ENCODE data around the gene PLEKHG7. TPM values are rescaled to one million over a fixed set of nuclear protein-coding genes. Genes with fewer than 3 reads are reported as not detected.

PLEKHG7 gene
- total RNA-seq, 1 experiment from 2014 or later: not detected

DNA sequence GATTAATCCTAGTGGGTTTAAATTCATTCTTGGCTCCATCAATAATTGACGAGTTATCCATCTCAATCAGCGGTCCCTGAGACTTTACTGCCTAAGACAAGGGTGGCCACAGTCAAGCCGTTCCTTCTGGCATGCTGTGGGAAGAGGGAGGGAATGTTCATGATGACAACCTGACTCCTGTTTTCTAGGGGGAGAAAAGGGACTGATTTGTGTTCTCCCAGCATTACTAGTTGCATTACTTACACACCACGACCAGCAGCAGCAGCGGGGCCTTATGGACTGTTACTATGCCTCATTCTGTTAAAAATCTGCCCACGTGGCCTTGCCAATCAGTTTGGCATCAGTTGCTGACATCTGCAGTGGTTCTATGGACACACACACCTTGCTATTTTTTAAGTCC, 29.9 kb downstream of the PLEKHG7 start:
- no peak for ATAC-seq
- no TSS peak for BruUV-seq (replicated peaks)
- no peaks in the 10 kb centered on the region for H3K9me3 ChIP-seq (ENCODE audit: low read length)
- H3F3A ChIP-seq (ENCODE audit: low read length, unreplicated experiment): no peaks in the 10 kb centered on the region
- H3K4me3 ChIP-seq (ENCODE audit: low read length): no peak overlapping the region
- DNase-seq: no peak
- no peak overlapping the region for H3K27ac ChIP-seq (ENCODE audit: low read length)
- H3K9ac ChIP-seq (ENCODE audit: low read length): no peak overlapping the region
- H3K4me2 ChIP-seq (ENCODE audit: low read length): no peak overlapping the region
- ChIA-PET POLR2A (ENCODE audit: unreplicated experiment) (no interaction called here), CTCF (no interaction called here)
- no peaks in the 10 kb centered on the region for H4K20me1 ChIP-seq (ENCODE audit: low read length)
- H3K4me1 ChIP-seq (ENCODE audit: insufficient read depth, low read length): peaks cover 15% of the 10 kb centered on the region
- no peak overlapping the region for H2AFZ ChIP-seq (ENCODE audit: low read length)
- H3K9me2 ChIP-seq (replicated peaks; ENCODE audit: low read length): no peaks in the 10 kb centered on the region
- H3K27me3 ChIP-seq (ENCODE audit: low read length): no peaks in the 10 kb centered on the region
- intact Hi-C loops (cut with micrococcal nuclease): no loop called here
- no peaks in the 10 kb centered on the region for H3K79me2 ChIP-seq (ENCODE audit: low read length)
- TF ChIP-seq EZH2phosphoT487 (IDR thresholded peaks at IDR 0.05; ENCODE audit: borderline replicate concordance, low read length) (no peak), EZH2 (IDR thresholded peaks at IDR 0.05; ENCODE audit: low read length, unreplicated experiment) (no peak)
- TF ChIP-seq, protein P1, sequence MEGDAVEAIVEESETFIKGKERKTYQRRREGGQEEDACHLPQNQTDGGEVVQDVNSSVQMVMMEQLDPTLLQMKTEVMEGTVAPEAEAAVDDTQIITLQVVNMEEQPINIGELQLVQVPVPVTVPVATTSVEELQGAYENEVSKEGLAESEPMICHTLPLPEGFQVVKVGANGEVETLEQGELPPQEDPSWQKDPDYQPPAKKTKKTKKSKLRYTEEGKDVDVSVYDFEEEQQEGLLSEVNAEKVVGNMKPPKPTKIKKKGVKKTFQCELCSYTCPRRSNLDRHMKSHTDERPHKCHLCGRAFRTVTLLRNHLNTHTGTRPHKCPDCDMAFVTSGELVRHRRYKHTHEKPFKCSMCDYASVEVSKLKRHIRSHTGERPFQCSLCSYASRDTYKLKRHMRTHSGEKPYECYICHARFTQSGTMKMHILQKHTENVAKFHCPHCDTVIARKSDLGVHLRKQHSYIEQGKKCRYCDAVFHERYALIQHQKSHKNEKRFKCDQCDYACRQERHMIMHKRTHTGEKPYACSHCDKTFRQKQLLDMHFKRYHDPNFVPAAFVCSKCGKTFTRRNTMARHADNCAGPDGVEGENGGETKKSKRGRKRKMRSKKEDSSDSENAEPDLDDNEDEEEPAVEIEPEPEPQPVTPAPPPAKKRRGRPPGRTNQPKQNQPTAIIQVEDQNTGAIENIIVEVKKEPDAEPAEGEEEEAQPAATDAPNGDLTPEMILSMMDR (conservative IDR thresholded peaks at IDR 0.05; ENCODE audit: low read depth, low read length): no peak
- H3K36me3 ChIP-seq (ENCODE audit: low read depth, low read length): no peaks in the 10 kb centered on the region

DNA sequence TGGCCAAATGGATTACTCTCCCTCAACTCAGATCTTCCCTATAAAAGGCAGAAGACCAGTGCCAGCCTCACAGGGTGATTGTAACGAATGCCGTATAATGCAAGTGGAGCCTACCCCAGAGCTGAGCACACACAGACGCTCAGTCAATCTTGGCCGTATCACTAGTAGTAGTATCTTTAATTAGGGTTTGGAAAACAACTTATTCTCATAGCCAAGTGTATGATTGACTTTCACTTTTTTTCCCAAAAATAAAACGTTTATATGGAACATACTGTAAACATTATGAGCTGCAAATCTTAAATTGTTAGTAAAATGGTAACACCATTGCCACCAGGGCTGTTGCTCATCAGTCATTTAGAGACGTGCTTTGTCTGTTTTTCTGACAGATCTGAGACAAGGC, 30.4 kb downstream of the PLEKHG7 start:
- Histone ChIP-seq H3F3A (ENCODE audit: low read length, unreplicated experiment) (no peaks in the 10 kb centered on the region), H2AFZ (ENCODE audit: low read length) (no peak overlapping the region), H3K9me2 (replicated peaks; ENCODE audit: low read length) (no peaks in the 10 kb centered on the region), H3K27ac (ENCODE audit: low read length) (no peak overlapping the region), H4K20me1 (ENCODE audit: low read length) (no peaks in the 10 kb centered on the region), H3K36me3 (ENCODE audit: low read depth, low read length) (no peaks in the 10 kb centered on the region), H3K4me1 (ENCODE audit: insufficient read depth, low read length) (peaks cover 15% of the 10 kb centered on the region), H3K27me3 (ENCODE audit: low read length) (no peaks in the 10 kb centered on the region), H3K4me2 (ENCODE audit: low read length) (no peak overlapping the region), H3K79me2 (ENCODE audit: low read length) (no peaks in the 10 kb centered on the region), H3K4me3 (ENCODE audit: low read length) (no peak overlapping the region), H3K9ac (ENCODE audit: low read length) (no peak overlapping the region), H3K9me3 (ENCODE audit: low read length) (no peaks in the 10 kb centered on the region)
- ATAC-seq (no peak), DNase-seq (no peak)
- BruUV-seq (replicated peaks): no TSS peak
- POLR2A ChIA-PET (ENCODE audit: unreplicated experiment): no interaction called here
- CTCF ChIA-PET: no interaction called here
- TF ChIP-seq, protein P1 (conservative IDR thresholded peaks at IDR 0.05; ENCODE audit: low read depth, low read length): no peak
- TF ChIP-seq EZH2phosphoT487 (IDR thresholded peaks at IDR 0.05; ENCODE audit: borderline replicate concordance, low read length) (no peak), EZH2 (IDR thresholded peaks at IDR 0.05; ENCODE audit: low read length, unreplicated experiment) (no peak)
- intact Hi-C loops (cut with micrococcal nuclease): no loop called here

DNA sequence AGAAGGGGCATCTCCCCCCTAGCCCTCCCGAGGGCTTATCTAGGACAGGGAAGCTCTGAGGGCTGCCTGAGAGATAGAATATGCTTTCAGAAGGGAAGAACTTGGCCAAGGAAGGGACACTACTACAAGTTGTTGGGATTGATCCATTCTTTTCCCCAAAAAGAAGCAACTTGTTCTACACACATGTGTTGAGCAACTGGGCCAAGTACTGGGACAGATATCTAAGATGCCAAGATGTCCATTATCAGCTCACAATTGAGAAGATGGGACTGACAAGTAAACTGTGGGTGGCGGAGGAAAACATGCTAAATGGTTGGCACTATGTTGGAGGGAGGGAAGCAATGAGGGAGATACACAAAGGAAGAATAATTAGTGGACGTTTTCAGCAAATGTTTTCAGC, 30.9 kb downstream of the PLEKHG7 start:
- H3K4me3 ChIP-seq (ENCODE audit: low read length): no peak overlapping the region
- BruUV-seq (replicated peaks): no TSS peak
- no peak overlapping the region for H2AFZ ChIP-seq (ENCODE audit: low read length)
- H3K27ac ChIP-seq (ENCODE audit: low read length): no peak overlapping the region
- H3K9ac ChIP-seq (ENCODE audit: low read length): no peak overlapping the region
- no peaks in the 10 kb centered on the region for H3K36me3 ChIP-seq (ENCODE audit: low read depth, low read length)
- ATAC-seq: no peak
- DNase-seq: no peak
- intact Hi-C loops (cut with micrococcal nuclease): no loop called here
- H3K4me1 ChIP-seq (ENCODE audit: insufficient read depth, low read length): peaks cover 15% of the 10 kb centered on the region
- H3K9me2 ChIP-seq (replicated peaks; ENCODE audit: low read length): no peaks in the 10 kb centered on the region
- H3K27me3 ChIP-seq (ENCODE audit: low read length): no peaks in the 10 kb centered on the region
- TF ChIP-seq EZH2phosphoT487 (IDR thresholded peaks at IDR 0.05; ENCODE audit: borderline replicate concordance, low read length) (no peak), EZH2 (IDR thresholded peaks at IDR 0.05; ENCODE audit: low read length, unreplicated experiment) (no peak)
- TF ChIP-seq, protein P1 (conservative IDR thresholded peaks at IDR 0.05; ENCODE audit: low read depth, low read length): no peak
- H4K20me1 ChIP-seq (ENCODE audit: low read length): no peaks in the 10 kb centered on the region
- CTCF ChIA-PET: no interaction called here
- no peak overlapping the region for H3K4me2 ChIP-seq (ENCODE audit: low read length)
- H3K79me2 ChIP-seq (ENCODE audit: low read length): no peaks in the 10 kb centered on the region
- H3K9me3 ChIP-seq (ENCODE audit: low read length): no peaks in the 10 kb centered on the region
- POLR2A ChIA-PET (ENCODE audit: unreplicated experiment): no interaction called here
- H3F3A ChIP-seq (ENCODE audit: low read length, unreplicated experiment): no peaks in the 10 kb centered on the region

Data from PC-3 (cell line).